Endothelial cell of umbilical vein (primary cell): ENCODE results near the gene FMNL3.

Source experiments
- EZH2 ChIP-seq: IDR thresholded peaks from 2 replicates; pipeline ENCODE4 v1.6.1; 2012; ENCODE audit warnings: borderline replicate concordance, low read depth, mild to moderate bottlenecking, moderate library complexity, low read length, inconsistent platforms; ENCODE audit not compliant: severe bottlenecking
- GATA2 ChIP-seq: IDR thresholded peaks from 2 replicates; pipeline ENCODE4 v1.7.0; 2011; ENCODE audit warnings: low read depth, mild to moderate bottlenecking, moderate library complexity, mixed read lengths, low read length; ENCODE audit not compliant: insufficient read length, insufficient read depth
- JUN ChIP-seq: IDR thresholded peaks from 2 replicates; pipeline ENCODE4 v1.6.1; 2011; ENCODE audit warnings: borderline replicate concordance, low read depth; ENCODE audit not compliant: insufficient read length, insufficient read depth
- MYC ChIP-seq: IDR thresholded peaks from one replicate; pipeline ENCODE4 v1.6.1; 2011; ENCODE audit warnings: mild to moderate bottlenecking, low read depth, low read length
- POLR2A ChIP-seq: IDR thresholded peaks from 2 replicates; pipeline ENCODE4 v1.6.1; 2012; ENCODE audit warnings: low read depth, mild to moderate bottlenecking, control low read depth, low read length
- POLR2AphosphoS5 ChIP-seq: IDR thresholded peaks from 2 replicates; pipeline ENCODE4 v1.6.1; 2012; ENCODE audit warnings: low read depth, mild to moderate bottlenecking, control low read depth, low read length, moderate library complexity; ENCODE audit not compliant: insufficient read depth
- TF ChIP-seq, protein P1 (sequence below), 2 donors: IDR thresholded peaks; 1 replicate in 1 of 2; 2 replicates in 1 of 2; pipeline ENCODE4 v1.5.1; 2011; ENCODE audit warnings: low read length in 2 of 2, mild to moderate bottlenecking in 2 of 2, moderate library complexity in 2 of 2, control low read depth in 1 of 2, inconsistent platforms in 1 of 2, low read depth in 1 of 2; ENCODE audit not compliant: insufficient read depth in 1 of 2; ENCODE audit errors: extremely low read depth in 1 of 2
- TF ChIP-seq, protein P2 (sequence below): IDR thresholded peaks from 2 replicates; pipeline ENCODE4 v1.6.1; 2011; ENCODE audit not compliant: insufficient read depth, insufficient read length

DNA sequence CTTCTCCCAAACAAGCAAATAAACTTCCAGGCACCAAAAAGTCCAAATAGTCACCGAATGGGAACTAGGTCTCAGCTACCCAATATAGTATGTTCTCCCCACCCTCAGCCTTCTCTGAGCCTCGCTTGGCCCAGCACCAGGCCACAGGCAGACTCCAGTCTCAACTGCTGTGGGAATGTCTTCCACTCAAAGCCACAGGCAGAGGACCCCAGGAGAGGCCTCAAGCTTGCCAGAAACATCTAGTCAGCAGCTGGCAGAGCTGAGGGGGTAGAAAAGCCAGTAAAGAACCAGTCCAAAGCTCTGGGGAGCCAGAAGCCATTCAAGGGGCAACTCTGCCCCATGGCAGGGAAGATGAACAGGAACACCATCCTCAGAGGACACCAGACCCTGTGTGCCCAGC is 41.8 kb downstream of the FMNL3 start:
- TF ChIP-seq JUN (no peak), EZH2 (no peak), POLR2AphosphoS5 (no peak), MYC (no peak), POLR2A (no peak), GATA2 (no peak)
- TF ChIP-seq, protein P1, sequence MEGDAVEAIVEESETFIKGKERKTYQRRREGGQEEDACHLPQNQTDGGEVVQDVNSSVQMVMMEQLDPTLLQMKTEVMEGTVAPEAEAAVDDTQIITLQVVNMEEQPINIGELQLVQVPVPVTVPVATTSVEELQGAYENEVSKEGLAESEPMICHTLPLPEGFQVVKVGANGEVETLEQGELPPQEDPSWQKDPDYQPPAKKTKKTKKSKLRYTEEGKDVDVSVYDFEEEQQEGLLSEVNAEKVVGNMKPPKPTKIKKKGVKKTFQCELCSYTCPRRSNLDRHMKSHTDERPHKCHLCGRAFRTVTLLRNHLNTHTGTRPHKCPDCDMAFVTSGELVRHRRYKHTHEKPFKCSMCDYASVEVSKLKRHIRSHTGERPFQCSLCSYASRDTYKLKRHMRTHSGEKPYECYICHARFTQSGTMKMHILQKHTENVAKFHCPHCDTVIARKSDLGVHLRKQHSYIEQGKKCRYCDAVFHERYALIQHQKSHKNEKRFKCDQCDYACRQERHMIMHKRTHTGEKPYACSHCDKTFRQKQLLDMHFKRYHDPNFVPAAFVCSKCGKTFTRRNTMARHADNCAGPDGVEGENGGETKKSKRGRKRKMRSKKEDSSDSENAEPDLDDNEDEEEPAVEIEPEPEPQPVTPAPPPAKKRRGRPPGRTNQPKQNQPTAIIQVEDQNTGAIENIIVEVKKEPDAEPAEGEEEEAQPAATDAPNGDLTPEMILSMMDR (IDR thresholded peaks at IDR 0.05; ENCODE audit: extremely low read depth in 1 of 2, insufficient read depth in 1 of 2, low read depth in 1 of 2, low read length in 2 of 2): no peak
- TF ChIP-seq, protein P2, sequence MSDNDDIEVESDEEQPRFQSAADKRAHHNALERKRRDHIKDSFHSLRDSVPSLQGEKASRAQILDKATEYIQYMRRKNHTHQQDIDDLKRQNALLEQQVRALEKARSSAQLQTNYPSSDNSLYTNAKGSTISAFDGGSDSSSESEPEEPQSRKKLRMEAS: no peak
